Measurements from ENCODE around the gene FIBCD1.
"Not testable (repeated sequence)": the region's sequence is repeated elsewhere in the genome, so short reads cannot be mapped to it uniquely, and the experiment has no call there.

Gene FIBCD1

GRCh38 chr9:130914417-130915095 lies 24.5 kb downstream of the FIBCD1 start:
- ChIA-PET CTCF (no interaction called here), POLR2A (no interaction called here)
- DNase-seq (ENCODE audit: extremely low spot score) = no peak
- TF ChIP-seq CTCF (IDR thresholded peaks at IDR 0.05; ENCODE audit: control extremely low read depth, extremely low read depth, low read depth, missing control alignments) = no peak

- ChIA-PET POLR2A (no interaction called here), CTCF (interaction anchor here (1.0 kb wide), 1 partner anchor 212 kb away, joined by 4 read pairs; no protein-coding TSS in a partner anchor)
- TF ChIP-seq CTCF (IDR thresholded peaks at IDR 0.05; ENCODE audit: control extremely low read depth, extremely low read depth, low read depth, missing control alignments) = no peak
- no peak for DNase-seq (ENCODE audit: extremely low spot score)
These were observed 25.2 kb downstream of the FIBCD1 start for GRCh38 chr9:130913599-130914416.

- no peak for DNase-seq (ENCODE audit: extremely low spot score)
- POLR2A ChIA-PET = no interaction called here
- CTCF ChIA-PET = interaction anchor here (1.0 kb wide), 2 partner anchors 42 to 212 kb away, joined by 3 to 4 read pairs; no protein-coding TSS in a partner anchor
These were observed 26.0 kb downstream of the FIBCD1 start for GRCh38 chr9:130912932-130913598.

GRCh38 chr9:130911254-130912049 lies 27.6 kb downstream of the FIBCD1 start:
- POLR2A ChIA-PET = no interaction called here
- TF ChIP-seq CTCF (IDR thresholded peaks at IDR 0.05; ENCODE audit: control extremely low read depth, extremely low read depth, low read depth, missing control alignments) = no peak
- CTCF ChIA-PET = interaction anchor here (1.2 kb wide), 1 partner anchor 46 kb away, joined by 3 read pairs; no protein-coding TSS in a partner anchor

More at GRCh38 chr9:130912932-130913598, 26.0 kb downstream of the FIBCD1 start:
- no peak for TF ChIP-seq CTCF (IDR thresholded peaks at IDR 0.05; ENCODE audit: control extremely low read depth, extremely low read depth, low read depth, missing control alignments)

GRCh38 chr9:130910670-130911069 lies 28.4 kb downstream of the FIBCD1 start:
- POLR2A ChIA-PET; CTCF ChIA-PET; DNase-seq (ENCODE audit: extremely low spot score): not testable (repeated sequence)

More at GRCh38 chr9:130911254-130912049, 27.6 kb downstream of the FIBCD1 start:
- DNase-seq (ENCODE audit: extremely low spot score) = no peak

- DNase-seq (ENCODE audit: extremely low spot score); POLR2A ChIA-PET; CTCF ChIA-PET: not testable (repeated sequence)
These were observed 29.0 kb downstream of the FIBCD1 start for GRCh38 chr9:130910041-130910440.

GRCh38 chr9:130908878-130909355 lies 30.1 kb downstream of the FIBCD1 start:
- no peak for DNase-seq (ENCODE audit: extremely low spot score)
- ChIA-PET CTCF (interaction anchor here (1.5 kb wide), 1 partner anchor 138 kb away, joined by 3 read pairs; no protein-coding TSS in a partner anchor), POLR2A (no interaction called here)
- TF ChIP-seq CTCF (IDR thresholded peaks at IDR 0.05; ENCODE audit: control extremely low read depth, extremely low read depth, low read depth, missing control alignments) = no peak
